Glutamatergic neuron (in vitro differentiated cells): Measurements from ENCODE around the gene GORASP1. TPM values are rescaled to one million over a fixed set of nuclear protein-coding genes. Genes with fewer than 3 reads are reported as not detected.

Experiments used
- DNase-seq: peaks from one replicate; pipeline ENCODE4 v3.0.0; 2022
- H3K27ac Mint-ChIP-seq: one replicate; pipeline ENCODE4 v1.8.0; 2020; ENCODE audit warnings: mild to moderate bottlenecking, mixed read lengths, inconsistent platforms; ENCODE audit not compliant: unreplicated experiment
- H3K27me3 Mint-ChIP-seq: one replicate; pipeline ENCODE4 v1.8.0; 2020; ENCODE audit warnings: mild to moderate bottlenecking, moderate library complexity, mixed read lengths, inconsistent platforms; ENCODE audit not compliant: unreplicated experiment
- H3K36me3 Mint-ChIP-seq: one replicate; pipeline ENCODE4 v1.8.0; 2020; ENCODE audit warnings: mild to moderate bottlenecking, mixed read lengths, inconsistent platforms; ENCODE audit not compliant: unreplicated experiment
- H3K4me1 Mint-ChIP-seq: one replicate; pipeline ENCODE4 v1.8.0; 2020; ENCODE audit warnings: mild to moderate bottlenecking, low read depth, mixed read lengths, inconsistent platforms; ENCODE audit not compliant: unreplicated experiment
- H3K4me3 Mint-ChIP-seq: one replicate; pipeline ENCODE4 v1.8.0; 2020; ENCODE audit warnings: mild to moderate bottlenecking, mixed read lengths, inconsistent platforms; ENCODE audit not compliant: unreplicated experiment
- H3K9me3 Mint-ChIP-seq: one replicate; pipeline ENCODE4 v1.8.0; 2020; ENCODE audit warnings: mild to moderate bottlenecking, moderate library complexity, mixed read lengths, inconsistent platforms; ENCODE audit not compliant: unreplicated experiment
- CTCF ChIP-seq: fragments of 200-600 bp; sonication (generic); IDR thresholded peaks from one replicate; pipeline ENCODE4 v1.5.0; 2021; ENCODE audit not compliant: partially characterized antibody, unreplicated experiment
- total RNA-seq: library from RNA; stranded (reverse); fragmentation: NEBNext Ultra II Directional; extraction: Animal tissue kit (Norgen Biotek cat#: 25700); gene quantifications from one replicate; pipeline ENCODE4 v1.2.1, GENCODE V29; 2021; ENCODE audit not compliant: unreplicated experiment

The GORASP1 gene
- total RNA-seq, 1 donor from 2014 or later: 44.6 TPM

GRCh38 chr3:39099738-39100499 is 7.5 kb downstream of the GORASP1 start:
- H3K9me3 Mint-ChIP-seq: no peaks in the 10 kb centered on the region
- no peaks in the 10 kb centered on the region for H3K36me3 Mint-ChIP-seq
- no peak for TF ChIP-seq CTCF
- no peak for DNase-seq
- no peak overlapping the region for H3K4me3 Mint-ChIP-seq
- no peak overlapping the region for H3K27ac Mint-ChIP-seq
- peaks cover 4% of the 10 kb centered on the region for H3K4me1 Mint-ChIP-seq
- H3K27me3 Mint-ChIP-seq: peaks cover 3% of the 10 kb centered on the region

- no peak overlapping the region for H3K4me3 Mint-ChIP-seq
- no peaks in the 10 kb centered on the region for H3K9me3 Mint-ChIP-seq
- no peak for DNase-seq
- no peak for TF ChIP-seq CTCF
- peaks cover 3% of the 10 kb centered on the region for H3K27me3 Mint-ChIP-seq
- H3K36me3 Mint-ChIP-seq: no peaks in the 10 kb centered on the region
- H3K4me1 Mint-ChIP-seq: peaks cover 4% of the 10 kb centered on the region
- H3K27ac Mint-ChIP-seq: no peak overlapping the region
Measured at GRCh38 chr3:39099242-39099641, 8.2 kb downstream of the GORASP1 start.

GRCh38 chr3:39098473-39099000 is 8.9 kb downstream of the GORASP1 start:
- no peak overlapping the region for H3K4me3 Mint-ChIP-seq
- no peak overlapping the region for H3K27ac Mint-ChIP-seq
- TF ChIP-seq CTCF: no peak
- H3K27me3 Mint-ChIP-seq: peaks cover 3% of the 10 kb centered on the region
- peaks cover 1% of the 10 kb centered on the region for H3K4me1 Mint-ChIP-seq
- no peaks in the 10 kb centered on the region for H3K36me3 Mint-ChIP-seq
- no peak for DNase-seq
- no peaks in the 10 kb centered on the region for H3K9me3 Mint-ChIP-seq

- H3K27ac Mint-ChIP-seq: no peak overlapping the region
- no peak overlapping the region for H3K4me3 Mint-ChIP-seq
- H3K27me3 Mint-ChIP-seq: peaks cover 3% of the 10 kb centered on the region
- DNase-seq: no peak
- no peak for TF ChIP-seq CTCF
- H3K4me1 Mint-ChIP-seq: no peaks in the 10 kb centered on the region
- no peaks in the 10 kb centered on the region for H3K9me3 Mint-ChIP-seq
- H3K36me3 Mint-ChIP-seq: no peaks in the 10 kb centered on the region
Measured at GRCh38 chr3:39097716-39098472, 9.5 kb downstream of the GORASP1 start.

GRCh38 chr3:39096775-39097174 is 10.7 kb downstream of the GORASP1 start:
- DNase-seq: no peak
- H3K9me3 Mint-ChIP-seq: no peaks in the 10 kb centered on the region
- no peak for TF ChIP-seq CTCF
- no peaks in the 10 kb centered on the region for H3K4me1 Mint-ChIP-seq
- peaks cover 3% of the 10 kb centered on the region for H3K27me3 Mint-ChIP-seq
- peaks cover 5% of the 10 kb centered on the region for H3K36me3 Mint-ChIP-seq
- H3K4me3 Mint-ChIP-seq: no peak overlapping the region
- no peak overlapping the region for H3K27ac Mint-ChIP-seq
